Keratinocyte (primary cell): ENCODE results near the gene ZMIZ1. TPM values are rescaled to one million over a fixed set of nuclear protein-coding genes. Genes with fewer than 3 reads are reported as not detected.

Experiments
- DNase-seq: peaks from one replicate; pipeline ENCODE4 v3.0.0-alpha.2; 2011; ENCODE audit warnings: low read depth, missing footprints, low spot score
- FAIRE-seq: peaks from 2 replicates; lab custom pipeline; 2011; peaks lifted over from hg19 to GRCh38; lab: Jason Lieb, UNC
- H2AFZ ChIP-seq: 2 replicates; pipeline ENCODE4 v1.6.0; 2012; ENCODE audit warnings: low read length, control low read depth, inconsistent platforms; ENCODE audit not compliant: control insufficient read depth
- H3K27ac ChIP-seq: 2 replicates; pipeline ENCODE4 v1.5.1; 2011; ENCODE audit warnings: low read length; ENCODE audit not compliant: control insufficient read depth, insufficient read depth
- H3K27me3 ChIP-seq: 3 replicates; pipeline ENCODE4 v1.6.0; 2011; ENCODE audit warnings: low read length; ENCODE audit not compliant: control insufficient read depth, insufficient read depth; ENCODE audit errors: extremely low read depth
- H3K36me3 ChIP-seq, 2 experiments: 2 replicates in 1 of 2; 3 replicates in 1 of 2; pipeline ENCODE4 v1.5.1; 2011; ENCODE audit warnings: low read length in 2 of 2, mild to moderate bottlenecking in 1 of 2; ENCODE audit not compliant: control insufficient read depth in 2 of 2, insufficient read depth in 2 of 2; ENCODE audit errors: extremely low read depth in 1 of 2
- H3K4me1 ChIP-seq: 3 replicates; pipeline ENCODE4 v1.5.1; 2011; ENCODE audit warnings: low read length; ENCODE audit not compliant: control insufficient read depth, insufficient read depth; ENCODE audit errors: extremely low read depth
- H3K4me2 ChIP-seq: 3 replicates; pipeline ENCODE4 v1.6.0; 2011; ENCODE audit warnings: low read depth, low read length; ENCODE audit not compliant: control insufficient read depth, insufficient read depth; ENCODE audit errors: extremely low read depth
- H3K4me3 ChIP-seq, 3 experiments: fragments of 200-600 bp in 1 of 3; sonication (generic) in 1 of 3; 2 replicates in 2 of 3; 3 replicates in 1 of 3; pipeline ENCODE4 v1.5.1; 2011 to 2016; ENCODE audit warnings: low read length in 3 of 3, mild to moderate bottlenecking in 3 of 3, control low read depth in 2 of 3, inconsistent platforms in 1 of 3, low read depth in 1 of 3, mixed read lengths in 1 of 3, mixed run types in 1 of 3, moderate library complexity in 1 of 3; ENCODE audit not compliant: control insufficient read depth in 2 of 3, insufficient read depth in 2 of 3; ENCODE audit errors: extremely low read depth in 1 of 3
- H3K79me2 ChIP-seq: 2 replicates; pipeline ENCODE4 v1.6.0; 2012; ENCODE audit warnings: low read length; ENCODE audit not compliant: control insufficient read depth, insufficient read depth
- H3K9ac ChIP-seq: 3 replicates; pipeline ENCODE4 v1.6.0; 2011; ENCODE audit warnings: low read length; ENCODE audit not compliant: control insufficient read depth, insufficient read depth; ENCODE audit errors: extremely low read depth
- H3K9me1 ChIP-seq: 3 replicates; pipeline ENCODE4 v1.6.0; 2011; ENCODE audit warnings: low read length; ENCODE audit not compliant: control insufficient read depth, insufficient read depth; ENCODE audit errors: extremely low read depth
- H3K9me3 ChIP-seq: 2 replicates; pipeline ENCODE4 v1.5.1; 2012; ENCODE audit warnings: low read depth, low read length; ENCODE audit not compliant: control insufficient read depth
- H4K20me1 ChIP-seq: 3 replicates; pipeline ENCODE4 v1.6.0; 2011; ENCODE audit warnings: low read length; ENCODE audit not compliant: control insufficient read depth, insufficient read depth; ENCODE audit errors: extremely low read depth
- CTCF ChIP-seq, 3 experiments: IDR thresholded peaks in 1 of 3; conservative IDR thresholded peaks in 1 of 3; optimal IDR thresholded peaks in 1 of 3; 2 replicates in 2 of 3; 3 replicates in 1 of 3; pipeline versions ENCODE3 to v1.5.1; 2011; ENCODE audit warnings: low read length in 3 of 3, mild to moderate bottlenecking in 3 of 3, moderate library complexity in 2 of 3, control low read depth in 1 of 3, inconsistent platforms in 1 of 3; ENCODE audit not compliant: insufficient read depth in 2 of 3; ENCODE audit errors: extremely low read depth in 1 of 3
- EZH2 ChIP-seq: IDR thresholded peaks from one replicate; pipeline ENCODE4 v1.6.1; 2012; ENCODE audit warnings: inconsistent platforms, mild to moderate bottlenecking, low read length, moderate library complexity
- dilution Hi-C: fragments of 300-500 bp; cut with MboI; formaldehyde crosslinking; loops from one replicate; pipeline ENCODE4 v1.7.0; 2020; ENCODE audit warnings: low sequenced_read_pairs; ENCODE audit not compliant: extremely low pct_ligation_motif_present
- polyA plus RNA-seq, 5 experiments: library from polyadenylated mRNA; depleted of rRNA in 3 of 5; stranded (reverse) in 3 of 5; stranded (forward) in 1 of 5; unstranded in 1 of 5; fragments of >200 nt; gene quantifications; 1 replicate in 1 of 5; 2 replicates in 3 of 5; 3 replicates in 1 of 5; pipeline versions ENCODE4 v1.2.1 to v1.2.3, GENCODE V29; 2011 to 2012; ENCODE audit warnings: missing spikeins in 2 of 5, low read depth in 1 of 5, low replicate concordance in 1 of 5

ZMIZ1 gene
- polyA plus RNA-seq, 1 donor (not counting 4 experiments of a cell fraction or from before 2014, with no cell fraction given): 1.8 TPM

DNA sequence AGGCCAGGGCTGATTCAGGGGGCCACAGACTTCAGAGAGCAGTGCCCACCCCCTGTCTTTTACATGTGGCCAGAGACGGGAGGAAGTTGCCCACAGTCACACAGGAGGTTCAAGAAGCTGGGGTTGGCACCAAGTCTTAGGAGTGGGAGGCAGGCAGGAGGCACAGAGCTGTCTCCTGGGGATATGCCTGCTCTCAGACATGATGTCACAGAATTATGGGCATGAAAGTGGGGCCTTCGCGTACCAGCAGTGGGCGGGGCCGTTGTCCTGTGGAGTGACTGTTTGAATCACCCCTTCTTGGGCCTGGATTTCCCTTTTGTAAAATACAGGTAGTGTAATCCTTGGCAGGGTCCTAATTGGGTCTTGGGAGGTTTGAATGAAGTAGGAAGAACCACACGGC, 197.3 kb downstream of the ZMIZ1 start:
- dilution Hi-C loops: no loop called here
- DNase-seq (no peak), FAIRE-seq (no peak)
- Histone ChIP-seq H3K27me3 (no peaks in the 10 kb centered on the region), H4K20me1 (no peaks in the 10 kb centered on the region), H3K9ac (no peak overlapping the region), H2AFZ (no peak overlapping the region), H3K4me2 (no peak overlapping the region), H3K27ac (no peak overlapping the region), H3K9me1 (peaks cover 2% of the 10 kb centered on the region), H3K4me3 (no peak overlapping the region), H3K79me2 (no peaks in the 10 kb centered on the region), H3K9me3 (no peaks in the 10 kb centered on the region), H3K4me1 (peaks cover 42% of the 10 kb centered on the region), H3K36me3 (peaks cover 2 to 4% of the 10 kb centered on the region in 2 experiments)
- TF ChIP-seq CTCF (optimal IDR thresholded peaks at IDR 0.05 in 1 of 3, IDR thresholded peaks at IDR 0.05 in 1 of 3, conservative IDR thresholded peaks at IDR 0.05 in 1 of 3; ENCODE audit: extremely low read depth in 1 of 3, insufficient read depth in 2 of 3, low read length in 3 of 3) (no peak), EZH2 (no peak)

DNA sequence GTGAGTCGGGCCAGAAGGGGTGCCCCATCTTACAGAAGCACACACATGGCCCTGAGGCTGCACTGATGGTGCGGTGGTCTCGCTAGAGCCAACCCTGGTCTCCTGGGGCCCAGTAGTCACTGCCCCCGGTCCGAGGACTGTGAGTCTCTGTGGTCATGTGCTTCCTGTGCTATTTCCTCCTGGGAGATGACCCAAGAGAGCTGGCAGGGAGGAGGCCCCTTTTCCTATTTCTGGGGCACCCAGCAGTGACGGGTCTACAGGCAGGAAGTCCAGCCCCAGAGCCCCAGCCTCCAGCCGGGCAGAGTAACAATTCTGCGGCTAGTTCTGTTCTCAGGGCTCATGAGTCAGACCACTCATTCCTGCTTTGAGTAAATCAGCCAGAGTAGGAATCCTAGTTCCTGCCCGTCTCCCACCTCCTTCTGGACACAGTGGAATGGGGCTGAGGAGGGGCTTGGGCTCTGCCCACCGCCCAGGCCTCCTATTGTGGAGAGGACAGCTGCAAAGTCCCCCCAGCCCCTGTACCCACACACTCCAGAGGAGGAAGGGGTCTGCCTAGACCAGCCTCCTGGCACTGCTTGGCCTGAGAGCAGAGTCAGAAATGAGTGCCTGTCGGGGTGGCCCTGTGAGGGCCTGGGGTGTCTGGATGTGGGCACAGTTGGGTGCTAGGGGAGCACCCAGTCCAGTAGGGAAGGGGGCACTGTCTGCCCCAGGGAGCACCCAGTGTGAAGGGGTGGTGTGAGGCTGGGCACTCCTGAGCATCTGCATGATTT, 198.0 kb downstream of the ZMIZ1 start:
- no peak for FAIRE-seq
- peaks cover 2 to 7% of the 10 kb centered on the region in 2 experiments for H3K36me3 ChIP-seq
- H4K20me1 ChIP-seq: no peaks in the 10 kb centered on the region
- no peak overlapping the region for H3K9ac ChIP-seq
- H3K79me2 ChIP-seq: no peaks in the 10 kb centered on the region
- H3K4me2 ChIP-seq: no peak overlapping the region
- no peak overlapping the region for H3K4me3 ChIP-seq
- no peaks in the 10 kb centered on the region for H3K9me3 ChIP-seq
- peaks cover 42% of the 10 kb centered on the region for H3K4me1 ChIP-seq
- H2AFZ ChIP-seq: no peak overlapping the region
- dilution Hi-C loops: no loop called here
- H3K27me3 ChIP-seq: no peaks in the 10 kb centered on the region
- DNase-seq: no peak
- H3K27ac ChIP-seq: no peak overlapping the region
- peaks cover 2% of the 10 kb centered on the region for H3K9me1 ChIP-seq
- TF ChIP-seq EZH2 (no peak), CTCF (optimal IDR thresholded peaks at IDR 0.05 in 1 of 3, IDR thresholded peaks at IDR 0.05 in 1 of 3, conservative IDR thresholded peaks at IDR 0.05 in 1 of 3; ENCODE audit: extremely low read depth in 1 of 3, insufficient read depth in 2 of 3, low read length in 3 of 3) (no peak)
